Non-pigmented ciliary epithelial cell (primary cell): Measurements from ENCODE around the gene LMF1.

Source experiments
- DNase-seq: peaks from one replicate; pipeline ENCODE4 v3.0.0-alpha.2; 2010; ENCODE audit warnings: low read depth

The LMF1 gene

DNA sequence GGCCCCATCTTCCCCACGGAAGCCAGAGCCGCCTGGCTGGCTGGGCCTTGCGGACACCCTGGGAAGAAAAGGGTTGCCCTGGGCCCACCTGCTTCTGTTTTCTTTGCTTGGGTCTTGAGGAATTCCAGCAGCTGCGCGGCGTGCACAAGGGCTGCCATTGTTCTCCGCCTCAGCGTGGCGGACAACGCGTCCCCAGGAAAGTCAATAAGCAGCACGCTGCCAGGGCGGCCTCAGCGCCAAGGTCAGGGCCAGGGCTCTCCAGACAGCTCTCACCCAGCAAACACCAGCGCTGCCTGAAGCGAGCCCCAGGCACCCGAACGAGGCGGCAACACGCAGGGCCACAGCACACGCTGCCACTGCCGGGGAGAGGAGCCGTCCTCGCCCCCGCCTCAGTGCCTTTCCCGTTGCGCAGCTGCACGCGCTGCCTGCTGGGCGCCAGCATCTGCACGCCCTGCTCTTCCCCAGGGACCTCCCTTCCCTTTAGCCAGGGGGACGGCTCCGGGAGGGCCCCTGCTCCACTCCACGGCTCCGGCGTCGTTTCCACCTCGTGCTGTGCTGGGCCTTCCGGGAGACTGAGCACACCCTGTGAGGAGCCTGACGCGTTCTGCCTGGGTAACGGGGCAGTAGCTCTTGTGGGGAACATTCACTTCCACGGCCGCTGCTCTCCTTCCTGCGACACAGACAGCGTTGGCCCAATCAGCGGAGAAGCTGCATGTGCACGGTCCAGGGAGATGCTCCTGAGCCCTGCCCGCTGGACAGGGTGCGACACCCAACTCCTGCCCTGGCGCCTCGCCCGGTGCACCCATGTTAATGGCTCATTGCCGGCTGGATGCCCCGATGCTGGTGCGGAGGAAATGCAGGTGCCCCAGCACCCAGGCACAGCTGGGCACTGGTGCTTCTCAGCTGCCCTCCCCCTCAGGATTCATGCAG lies 57.8 kb downstream of the LMF1 start:
- no peak for DNase-seq

DNA sequence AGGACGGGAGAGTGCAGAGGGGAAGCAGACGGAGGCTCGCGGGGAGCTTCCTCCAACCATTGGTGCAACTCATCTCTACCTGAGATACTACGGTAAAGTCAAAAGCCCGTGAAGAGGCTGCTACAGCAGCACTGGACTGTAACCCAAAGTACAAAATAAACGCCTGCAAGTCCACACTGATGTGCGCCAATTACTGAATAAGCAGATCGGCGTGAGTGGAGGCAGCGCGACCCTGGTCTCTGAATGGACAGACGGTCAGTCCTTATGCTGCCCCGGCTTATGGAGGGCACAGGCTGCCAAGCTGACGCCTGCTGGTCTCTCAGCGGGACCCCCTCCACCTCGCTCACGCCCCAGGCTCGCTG lies 58.5 kb downstream of the LMF1 start:
- no peak for DNase-seq

DNA sequence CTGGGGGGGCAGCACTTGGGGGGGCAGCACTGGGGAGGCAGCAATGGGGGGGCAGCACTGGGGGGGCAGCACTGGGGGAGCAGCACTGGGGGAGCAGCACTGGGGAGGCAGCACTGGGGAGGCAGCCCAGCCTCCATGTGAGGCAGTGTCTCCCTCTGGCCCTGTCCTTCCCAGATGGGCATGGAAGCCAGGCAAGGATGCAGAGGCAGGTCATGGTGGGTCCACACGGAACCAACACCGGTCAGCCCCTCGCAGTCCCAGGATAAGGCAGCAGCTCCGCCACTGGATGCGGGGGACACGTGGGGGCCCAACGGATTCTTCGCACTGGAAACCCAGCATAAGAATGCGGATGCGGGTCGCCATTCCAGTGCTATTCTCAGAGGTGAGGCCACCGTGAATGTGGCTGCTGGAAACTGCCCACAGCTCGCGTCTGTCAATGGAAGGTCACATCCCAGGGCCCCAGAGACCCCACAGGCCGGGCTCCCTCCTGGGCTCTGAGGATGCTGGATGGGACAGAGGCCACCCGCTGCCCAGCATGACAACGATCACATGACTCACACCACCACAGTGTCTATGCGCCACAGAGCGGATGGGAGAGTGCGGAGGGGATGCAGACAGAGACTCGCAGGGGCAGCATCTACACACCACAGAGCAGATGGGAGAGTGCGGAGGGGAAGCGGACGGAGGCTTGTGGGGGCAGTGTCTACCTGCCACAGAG lies 59.0 kb downstream of the LMF1 start:
- DNase-seq: no peak

DNA sequence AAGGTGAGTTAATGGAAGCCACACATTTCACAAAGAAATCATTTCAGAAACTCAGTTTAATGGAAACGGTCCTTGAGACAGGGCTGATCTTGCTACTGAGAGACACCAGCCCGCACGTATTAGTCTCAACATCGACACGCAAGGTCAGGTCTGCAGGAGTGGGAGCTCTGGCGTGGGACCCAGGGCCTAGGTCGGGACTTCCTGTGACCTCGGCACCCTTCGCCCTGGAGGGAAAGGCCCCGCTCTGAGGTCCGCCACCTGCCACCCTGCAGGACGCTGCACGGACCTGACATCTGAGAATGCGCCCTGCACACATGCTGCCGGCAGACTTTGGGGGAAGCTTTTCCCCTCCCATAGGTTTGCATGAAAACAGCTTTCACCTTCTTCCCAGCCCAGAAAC lies 59.7 kb downstream of the LMF1 start:
- DNase-seq: no peak

DNA sequence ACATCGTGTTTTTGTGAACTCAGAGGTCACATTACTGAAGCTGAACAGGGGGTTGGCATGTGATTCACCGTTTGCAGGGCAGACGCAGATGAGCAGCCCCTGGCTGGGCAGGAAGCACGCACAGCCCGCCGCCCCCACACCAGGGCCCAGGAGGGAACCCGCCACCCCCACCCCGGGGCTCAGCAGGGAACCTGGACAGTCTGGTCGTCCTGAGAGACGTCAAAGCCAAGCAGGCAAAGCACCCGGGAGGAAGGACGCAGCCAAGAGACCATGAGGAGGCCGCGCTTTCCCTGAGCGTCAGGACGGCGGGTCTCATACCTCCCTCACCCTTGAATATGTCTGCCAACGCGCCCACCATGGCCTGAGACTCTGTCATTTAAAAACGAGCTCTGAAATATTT lies 60.6 kb downstream of the LMF1 start:
- no peak for DNase-seq

DNA sequence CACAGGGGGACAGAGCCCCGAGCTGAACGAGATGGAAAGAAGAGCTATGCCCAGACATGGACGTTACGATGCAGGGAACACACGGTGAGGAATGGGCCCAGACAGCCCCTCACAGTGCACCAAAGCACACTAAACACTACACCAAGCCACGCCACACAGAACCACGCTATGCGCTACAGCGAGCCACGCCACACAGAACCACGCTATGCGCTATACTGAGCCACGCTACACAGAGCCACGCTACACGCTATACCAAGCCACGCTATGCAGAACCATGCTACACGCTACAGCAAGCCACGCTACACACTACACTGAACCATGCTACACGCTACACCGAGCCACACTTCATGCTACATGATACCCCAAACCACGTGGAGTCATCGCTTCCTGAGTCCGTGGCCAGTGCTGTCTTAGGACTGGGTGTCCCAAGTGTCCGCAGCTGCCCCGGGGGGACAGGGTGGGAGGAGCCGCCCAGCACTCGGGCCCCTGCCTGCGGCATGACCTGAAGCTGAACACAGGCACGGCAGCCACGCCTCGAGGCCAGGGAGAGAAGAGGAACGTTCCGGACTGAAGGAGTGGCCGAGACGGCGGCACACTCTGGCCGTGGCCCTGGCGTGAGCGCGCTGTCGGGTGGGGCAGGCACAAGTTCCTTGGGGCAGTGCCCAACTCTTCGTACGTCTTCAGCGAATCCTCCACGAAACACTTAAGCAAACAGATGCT lies 61.3 kb downstream of the LMF1 start:
- DNase-seq: no peak

DNA sequence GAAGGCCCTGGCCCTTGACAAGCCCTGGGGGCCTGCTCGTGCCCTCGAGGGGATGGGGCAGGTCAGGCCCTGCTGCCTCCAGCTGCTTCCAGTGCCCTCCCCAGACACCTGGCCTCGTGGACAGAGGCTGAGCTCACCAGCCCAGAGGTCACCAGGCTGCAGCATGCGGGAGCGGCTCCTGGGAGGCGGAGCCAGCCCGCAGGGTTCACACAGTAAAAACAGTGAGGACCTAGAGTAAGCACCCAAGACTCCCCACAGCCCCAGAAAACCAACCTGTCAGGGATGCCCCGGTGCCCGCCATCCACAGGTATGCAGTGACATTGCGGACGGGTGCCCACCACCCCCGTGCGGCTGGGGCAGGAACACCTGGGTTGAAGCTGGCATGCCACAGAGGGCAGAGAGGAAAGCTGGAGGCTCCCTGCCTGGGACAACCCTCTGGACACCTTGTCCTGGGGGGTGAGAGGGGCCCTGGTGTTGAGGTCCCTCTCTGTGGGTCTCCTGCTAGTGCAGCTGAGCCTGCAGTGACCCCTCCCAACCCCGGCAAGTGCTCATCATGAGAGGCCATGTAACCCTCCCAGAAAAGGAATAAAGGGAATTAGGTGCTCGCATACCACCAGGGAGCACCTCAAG lies 62.1 kb downstream of the LMF1 start:
- no peak for DNase-seq

DNA sequence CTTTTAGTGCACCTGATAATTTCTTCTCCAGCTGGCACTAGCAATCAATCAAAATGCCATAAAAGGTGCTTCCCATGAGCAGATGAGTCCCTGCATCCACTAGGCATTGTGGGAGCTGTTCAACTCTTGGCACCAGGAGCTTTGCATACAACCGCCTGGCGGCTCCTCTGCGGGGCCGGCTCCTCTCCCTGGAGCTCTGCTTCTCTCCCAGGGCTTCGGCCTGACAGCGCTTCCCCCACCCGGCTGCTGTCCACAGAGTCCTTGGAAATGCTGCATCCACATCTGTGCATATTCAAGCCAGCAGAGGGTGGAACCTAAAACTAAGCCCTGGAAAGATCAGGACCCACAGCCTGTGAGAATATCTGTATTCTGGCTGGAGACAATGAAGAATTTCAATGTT lies 62.9 kb downstream of the LMF1 start:
- no peak for DNase-seq

DNA sequence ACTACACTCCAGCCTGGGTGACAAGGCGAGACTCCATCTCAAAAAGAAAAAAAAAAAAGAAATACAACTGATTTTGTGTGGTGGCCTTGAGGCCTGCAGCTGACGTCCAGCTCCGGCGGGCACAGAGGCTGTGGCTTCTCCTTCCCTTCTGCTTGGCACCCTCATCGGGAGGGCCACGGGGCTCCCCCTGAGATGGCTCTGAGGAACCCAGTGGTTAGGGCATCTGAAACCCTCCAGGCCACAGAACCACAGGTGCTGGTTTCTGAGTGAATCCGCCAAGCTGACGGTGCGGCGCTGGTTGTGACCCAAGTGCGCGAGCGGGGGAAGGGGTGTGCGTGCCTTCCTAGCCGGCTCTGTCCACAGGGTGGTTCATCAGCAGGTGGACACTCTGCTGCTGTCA lies 63.4 kb downstream of the LMF1 start:
- no peak for DNase-seq

DNA sequence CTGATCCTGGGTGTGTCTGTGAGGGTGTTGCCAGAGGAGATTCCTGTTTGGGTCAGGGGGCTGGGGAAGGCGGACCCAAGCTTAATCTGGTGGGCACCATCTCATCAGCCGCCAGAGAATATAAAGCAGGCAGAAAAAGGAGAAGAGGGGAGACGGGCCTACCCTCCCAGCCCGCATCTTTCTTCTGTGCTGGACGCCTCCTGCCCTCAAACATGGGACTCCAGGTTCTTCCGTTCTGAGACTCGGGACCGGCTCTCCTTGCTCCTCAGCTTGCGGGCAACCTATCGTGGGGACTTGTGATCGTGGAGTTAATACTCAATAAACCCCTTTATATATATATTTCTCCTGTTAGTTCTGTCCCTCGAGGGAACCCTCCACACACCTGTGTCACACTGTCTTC lies 64.5 kb downstream of the LMF1 start:
- no peak for DNase-seq

DNA sequence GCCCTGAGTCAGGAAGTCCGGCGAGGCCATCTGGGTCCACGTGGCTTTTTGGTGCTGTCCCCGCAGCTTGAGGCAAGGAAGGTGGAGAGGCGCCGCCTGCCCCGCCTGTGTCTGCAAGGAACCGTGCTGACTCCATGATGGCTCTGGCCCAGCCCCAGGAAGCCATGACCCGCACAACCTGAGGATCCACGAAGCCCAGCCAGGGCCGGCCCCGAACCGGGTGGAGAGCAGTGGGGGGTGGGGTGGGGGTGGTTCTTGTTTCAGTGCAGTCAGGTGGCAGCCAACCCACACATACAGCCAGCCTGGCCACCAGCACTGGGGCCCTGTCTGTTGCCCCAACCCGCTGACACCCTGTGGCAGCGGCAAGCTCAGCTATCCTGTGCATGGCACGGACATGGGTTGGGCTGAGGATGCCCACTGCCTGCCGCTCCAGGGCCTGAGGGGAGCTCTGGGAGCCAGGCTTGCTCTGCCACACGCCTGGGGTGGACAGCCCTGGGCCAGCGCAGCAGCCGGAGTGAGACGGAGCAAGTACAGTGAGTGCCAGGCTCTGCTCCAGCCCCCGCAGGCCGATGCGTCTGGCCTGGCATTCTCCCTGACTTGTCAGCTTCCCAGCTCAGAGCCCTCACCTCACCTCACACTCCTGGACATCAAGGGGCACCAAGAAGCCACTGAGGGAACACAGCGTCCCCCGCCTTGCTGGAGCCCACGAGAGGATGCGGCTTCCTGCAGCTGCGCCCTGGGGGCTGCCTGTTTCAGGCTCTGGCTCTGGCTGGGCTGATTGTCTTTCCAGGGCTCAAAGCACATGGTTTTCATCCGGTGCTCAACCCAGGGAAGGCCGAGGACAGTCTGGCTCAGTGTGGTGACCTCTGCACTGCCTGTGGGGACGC lies 68.8 kb downstream of the LMF1 start:
- DNase-seq: no peak

DNA sequence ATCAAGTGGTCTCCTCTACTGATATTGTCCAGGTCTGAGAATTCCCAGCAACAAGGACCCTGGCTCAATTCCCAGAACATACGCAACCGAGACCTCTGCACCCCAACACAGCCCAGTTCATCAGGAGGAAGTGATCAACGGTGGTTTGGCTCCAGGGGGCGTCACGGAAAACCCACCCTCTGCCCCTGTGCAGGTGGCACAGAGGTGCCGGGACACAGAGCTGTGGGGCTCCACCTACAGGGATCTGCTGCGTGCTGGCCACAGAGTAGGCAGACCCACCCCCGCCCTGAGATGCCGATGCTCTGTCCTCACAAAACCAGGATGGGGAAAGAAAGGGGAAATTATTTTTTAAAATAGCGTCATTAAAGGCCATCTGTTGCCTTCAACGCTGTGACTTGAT lies 69.6 kb downstream of the LMF1 start:
- DNase-seq: no peak

DNA sequence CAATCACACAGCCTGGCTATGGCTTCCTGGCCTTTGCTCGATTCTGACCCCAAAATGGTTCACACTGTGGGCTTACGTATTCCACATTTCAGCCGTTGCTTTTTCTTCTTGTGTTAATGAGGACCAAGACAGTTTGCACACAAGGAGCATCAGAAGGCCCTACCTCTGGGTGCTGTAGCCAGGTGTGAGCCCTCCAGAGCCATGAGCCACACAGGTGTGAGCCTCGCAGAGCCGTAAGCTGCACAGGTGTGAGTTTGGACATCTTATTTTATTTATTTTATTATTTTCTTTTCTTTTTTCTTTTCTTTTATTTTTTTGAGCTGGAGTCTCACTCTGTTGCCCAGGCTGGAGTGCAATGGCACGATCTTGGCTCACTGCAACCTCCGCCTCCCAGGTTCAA lies 70.6 kb downstream of the LMF1 start:
- DNase-seq: no peak

DNA sequence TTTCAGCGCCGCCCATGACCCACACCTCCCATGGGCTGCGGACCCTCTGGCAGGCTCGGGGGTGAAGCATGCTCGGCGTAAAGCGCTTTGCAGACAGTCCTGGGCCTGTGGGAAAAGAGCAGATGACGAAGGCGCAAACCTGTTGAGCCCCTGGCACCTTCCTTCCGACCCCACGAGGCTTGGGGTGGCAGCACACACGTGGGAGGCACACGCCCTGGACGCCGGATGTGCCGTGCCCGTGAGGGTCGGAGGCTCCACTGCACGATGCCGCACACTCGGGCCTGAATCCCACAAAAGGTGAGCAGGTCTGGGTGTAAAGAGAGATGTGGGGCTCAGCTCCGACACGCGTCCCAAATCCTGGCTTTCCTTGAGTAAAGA lies 71.1 kb downstream of the LMF1 start:
- DNase-seq: no peak

DNA sequence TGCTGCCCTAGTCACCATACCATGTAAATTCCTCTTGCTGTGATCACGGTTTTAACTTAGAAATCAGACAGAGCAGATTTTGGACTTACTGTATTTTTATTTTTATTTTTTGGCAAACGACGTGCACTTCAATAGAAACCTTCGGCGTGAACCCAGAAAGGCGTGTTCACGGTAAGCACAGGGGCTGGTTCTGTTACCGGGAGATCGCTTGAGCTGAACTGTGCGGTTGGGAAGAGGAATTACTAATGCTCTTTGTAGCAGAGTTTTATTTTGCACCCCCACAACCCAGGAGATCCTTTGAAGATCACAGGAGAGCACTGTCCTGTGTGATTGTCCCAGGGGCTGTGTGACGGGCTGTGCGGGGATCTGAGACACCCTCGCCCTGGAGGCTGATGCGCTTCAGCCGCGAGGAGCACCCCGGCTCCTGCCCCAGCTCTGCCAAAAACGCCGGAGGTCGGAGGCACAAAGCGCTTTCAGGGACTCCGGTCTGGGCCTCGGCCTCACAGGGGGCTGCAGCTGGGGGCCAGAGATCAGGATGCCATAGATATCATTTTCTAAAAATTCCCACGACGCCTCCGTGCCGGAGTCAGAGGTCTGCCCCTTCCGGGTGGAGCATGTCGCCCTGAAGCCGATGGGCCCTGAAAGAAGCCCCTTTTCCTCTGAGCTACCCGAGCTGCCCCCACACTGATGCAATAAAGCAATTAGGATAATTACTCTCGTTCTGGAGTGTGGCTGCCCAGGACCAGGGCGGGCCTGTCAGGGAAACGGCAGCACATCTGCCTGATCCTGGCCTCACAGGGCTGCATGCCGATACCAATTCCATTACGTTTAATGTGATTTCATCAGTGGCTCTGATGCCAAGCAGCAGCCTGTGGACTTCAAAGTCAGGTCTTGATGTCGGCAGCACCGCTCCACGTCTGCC lies 71.8 kb downstream of the LMF1 start:
- no peak for DNase-seq

DNA sequence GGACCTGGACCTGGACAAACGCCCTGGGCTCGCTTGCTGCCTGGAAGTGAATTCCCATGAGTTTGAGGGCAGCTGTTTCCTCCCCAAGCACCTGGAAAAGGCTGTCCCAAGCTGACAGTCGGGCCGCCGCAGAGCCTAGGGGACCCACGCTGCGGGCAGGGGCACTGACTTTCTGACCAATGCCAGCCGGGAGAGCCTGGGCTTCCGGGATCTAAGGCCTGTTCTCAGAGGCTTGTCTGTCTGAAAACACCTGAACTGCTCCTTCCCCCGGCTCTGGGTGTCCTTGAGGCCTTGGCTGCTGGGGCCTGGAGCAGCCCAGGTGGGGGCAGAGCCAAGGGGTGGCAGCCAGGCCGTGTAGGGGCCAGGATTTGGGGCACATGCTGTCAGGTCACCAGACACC lies 72.6 kb downstream of the LMF1 start:
- no peak for DNase-seq

DNA sequence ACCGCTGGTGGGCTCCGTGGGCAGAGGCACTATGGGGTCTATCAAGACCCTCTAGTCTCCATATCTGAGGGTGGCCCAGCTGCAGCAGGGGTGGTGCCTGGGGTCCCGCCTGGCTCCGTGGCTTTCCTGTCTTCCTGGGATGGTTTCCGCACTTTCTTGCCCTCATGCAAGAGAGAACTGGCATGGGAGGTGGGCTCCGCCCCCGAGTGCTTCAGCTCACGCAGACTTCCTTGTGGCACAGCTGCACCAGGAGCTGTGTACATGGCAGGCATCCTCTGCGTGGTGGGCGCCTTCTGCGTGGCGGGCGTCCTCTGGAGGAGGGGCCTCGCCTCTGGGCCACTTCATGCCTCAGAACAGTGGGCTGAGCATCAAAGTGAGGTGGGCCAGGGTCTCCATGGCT lies 73.1 kb downstream of the LMF1 start:
- DNase-seq: no peak

DNA sequence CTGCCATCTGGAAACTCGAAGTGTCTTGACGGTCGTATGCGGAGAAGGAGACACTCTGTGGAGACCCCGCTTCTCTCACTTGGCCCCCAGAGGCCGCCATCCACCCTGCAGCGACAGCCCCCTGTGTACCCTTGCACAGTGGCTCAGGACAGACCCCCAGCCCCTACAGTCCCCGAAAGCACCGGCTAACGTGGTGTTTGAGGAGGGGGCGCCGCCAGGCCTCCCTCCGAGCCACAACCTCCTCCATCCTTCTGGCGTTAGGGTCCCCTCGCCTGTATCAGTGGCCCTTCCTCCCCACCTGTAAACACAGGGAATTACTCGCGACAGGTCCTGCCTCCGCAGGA lies 73.6 kb downstream of the LMF1 start:
- DNase-seq: no peak

DNA sequence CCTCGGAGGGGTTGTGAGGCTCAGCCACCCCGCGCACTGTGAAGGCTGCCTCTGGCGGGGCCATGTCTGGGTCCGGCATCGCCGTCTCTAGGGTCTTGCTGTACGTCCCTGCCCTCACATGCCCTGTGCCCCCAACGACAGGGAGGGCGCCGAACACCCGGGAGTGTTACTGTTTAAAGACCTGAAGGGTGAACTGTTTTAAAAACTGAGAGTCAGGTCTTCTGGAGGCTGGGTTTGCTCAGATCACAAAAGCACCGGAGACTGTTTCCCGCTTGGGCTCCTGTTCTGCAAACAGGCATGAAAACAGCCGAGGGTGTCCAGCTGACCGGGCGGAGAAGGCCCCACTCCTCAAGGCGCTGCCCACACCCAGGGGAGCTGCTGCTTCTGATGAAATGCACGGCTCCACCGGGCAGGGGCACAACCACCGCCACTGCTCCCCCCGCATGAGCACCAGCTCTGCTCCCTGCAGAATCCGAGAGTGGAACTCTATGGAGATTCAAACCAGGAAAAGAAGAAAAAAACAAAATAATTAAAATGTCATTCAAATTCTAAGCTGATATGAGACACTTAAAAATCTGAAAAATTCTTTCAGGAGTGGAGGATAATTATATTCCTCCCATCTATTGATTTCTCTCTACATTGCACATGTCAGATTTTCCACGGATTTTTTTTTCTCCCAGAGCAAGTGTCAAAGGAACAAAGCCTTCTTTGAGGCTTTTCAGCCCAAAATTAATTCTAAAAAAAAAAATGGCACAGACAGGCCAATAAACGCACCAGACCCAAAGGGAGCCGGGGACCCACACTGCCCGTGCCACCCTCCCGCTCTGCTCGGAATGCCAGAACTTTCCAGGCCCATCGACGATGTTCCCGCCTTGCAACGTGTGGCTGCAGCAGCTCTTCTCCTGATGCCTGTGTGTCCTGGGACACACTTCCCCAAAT lies 74.3 kb downstream of the LMF1 start:
- DNase-seq: no peak
